K562 (cell line): ENCODE data around the gene FITM1. TPM values are rescaled to one million over a fixed set of nuclear protein-coding genes. Genes with fewer than 3 reads are reported as not detected.
A peak's percentile ranks its signal among the peaks of the same experiment; 100 is the strongest.

Source experiments
- BRD9 ChIP-seq: fragments of 450-650 bp; IDR thresholded peaks from 2 replicates; pipeline ENCODE4 v1.6.1; 2018; ENCODE audit warnings: low read depth; ENCODE audit not compliant: partially characterized antibody
- ETV6 ChIP-seq, 3 experiments: fragments of 150-350 bp in 1 of 3; sonication (generic) in 1 of 3; formaldehyde crosslinking in 1 of 3; IDR thresholded peaks; 2 replicates each; pipeline versions ENCODE4 v1.6.1 to v1.8.0; 2014 to 2022; ENCODE audit warnings: borderline replicate concordance in 2 of 3, low read depth in 2 of 3, antibody characterized with exemption in 1 of 3, low read length in 1 of 3, mild to moderate bottlenecking in 1 of 3, missing genetic modification reagents in 1 of 3
- FOXK1 ChIP-seq: sonication (generic); formaldehyde crosslinking; IDR thresholded peaks from 2 replicates; pipeline ENCODE4 v1.8.0; 2022; ENCODE audit warnings: missing genetic modification reagents, mild to moderate bottlenecking, borderline replicate concordance
- FOXK2 ChIP-seq, 2 experiments: fragments of 450-650 bp; IDR thresholded peaks in 1 of 2; conservative IDR thresholded peaks in 1 of 2; 2 replicates each; pipeline ENCODE4 v1.6.1; 2016; ENCODE audit warnings: low read depth in 2 of 2, mild to moderate bottlenecking in 1 of 2
- FOXO4 ChIP-seq: fragments of 450-650 bp; formaldehyde crosslinking; IDR thresholded peaks from 2 replicates; pipeline ENCODE4 v1.4.0; 2020; ENCODE audit warnings: mild to moderate bottlenecking, moderate library complexity
- HNRNPK ChIP-seq: fragments of 200-400 bp; formaldehyde crosslinking; IDR thresholded peaks from one replicate; pipeline ENCODE4 v1.6.1; 2018; ENCODE audit warnings: mild to moderate bottlenecking, low read depth, low read length; ENCODE audit not compliant: poor library complexity, severe bottlenecking
- ILF3 ChIP-seq: fragments of 450-650 bp; IDR thresholded peaks from 2 replicates; pipeline ENCODE4 v1.6.1; 2018; ENCODE audit warnings: antibody characterized with exemption, mild to moderate bottlenecking, moderate library complexity, borderline replicate concordance
- KDM2B ChIP-seq: fragments of 250-450 bp; sonication (Bioruptor Pico); IDR thresholded peaks from 2 replicates; pipeline ENCODE4 v1.8.0; 2021; ENCODE audit warnings: mild to moderate bottlenecking, moderate library complexity
- NFE2 ChIP-seq: IDR thresholded peaks from 2 replicates; pipeline ENCODE4 v1.6.1; 2014; ENCODE audit warnings: antibody characterized with exemption, low read depth
- POLR3A ChIP-seq: IDR thresholded peaks from 2 replicates; pipeline ENCODE4 v1.6.1; 2011; ENCODE audit warnings: borderline replicate concordance, mild to moderate bottlenecking, moderate library complexity; ENCODE audit not compliant: insufficient read length, insufficient read depth; ENCODE audit errors: extremely low read depth
- RHOXF2B ChIP-seq: fragments of 250-450 bp; sonication (Bioruptor Pico); conservative IDR thresholded peaks from 2 replicates; pipeline ENCODE4 v1.5.1; 2021
- SIX5 ChIP-seq, 2 experiments: IDR thresholded peaks; 2 replicates each; pipeline ENCODE4 v1.6.1; 2011; ENCODE audit warnings: low read length in 2 of 2, borderline replicate concordance in 1 of 2, low read depth in 1 of 2, mild to moderate bottlenecking in 1 of 2, moderate library complexity in 1 of 2; ENCODE audit not compliant: insufficient read depth in 1 of 2
- SP2 ChIP-seq: IDR thresholded peaks from 2 replicates; pipeline ENCODE4 v1.6.1; 2011; ENCODE audit warnings: mild to moderate bottlenecking, low read depth, low read length, moderate library complexity; ENCODE audit not compliant: poor library complexity, severe bottlenecking; ENCODE audit errors: extremely low read depth
- TCFL5 ChIP-seq: fragments of 250-450 bp; sonication (Bioruptor Pico); conservative IDR thresholded peaks from 2 replicates; pipeline ENCODE4 v1.6.1; 2021; ENCODE audit warnings: mild to moderate bottlenecking, moderate library complexity, matching md5 sums
- ZBTB26 ChIP-seq: fragments of 450-650 bp; formaldehyde crosslinking; IDR thresholded peaks from 2 replicates; pipeline ENCODE4 v1.4.0; 2022; ENCODE audit warnings: missing genetic modification characterization
- ZEB2 ChIP-seq: fragments of 450-650 bp; IDR thresholded peaks from 2 replicates; pipeline ENCODE4 v1.6.1; 2016
- ZNF143 ChIP-seq: sonication (generic); formaldehyde crosslinking; IDR thresholded peaks from 2 replicates; pipeline ENCODE4 v1.9.0; 2022; ENCODE audit warnings: mild to moderate bottlenecking, missing genetic modification reagents
- ZNF583 ChIP-seq: fragments of 250-450 bp; sonication (Bioruptor Pico); IDR thresholded peaks from 2 replicates; pipeline ENCODE4 v1.4.0; 2020
- ZNF76 ChIP-seq: fragments of 250-450 bp; sonication (Bioruptor Pico); IDR thresholded peaks from 2 replicates; pipeline ENCODE4 v1.4.0; 2020; ENCODE audit warnings: mild to moderate bottlenecking, moderate library complexity, borderline replicate concordance
- ZNF764 ChIP-seq: fragments of 250-450 bp; sonication (Bioruptor Pico); IDR thresholded peaks from 2 replicates; pipeline ENCODE4 v1.4.0; 2020; ENCODE audit warnings: low read depth, mild to moderate bottlenecking, moderate library complexity
- ZNF79 ChIP-seq: fragments of 250-450 bp; sonication (Bioruptor Pico); IDR thresholded peaks from 2 replicates; pipeline ENCODE4 v1.4.0; 2020; ENCODE audit warnings: low read depth, mild to moderate bottlenecking, moderate library complexity
- polyA plus RNA-seq, 8 experiments: library from polyadenylated mRNA; depleted of rRNA in 4 of 8; stranded (reverse) in 5 of 8; unstranded in 3 of 8; fragments of >200 nt; fragmentation: Nextera tagmentation in 2 of 8; fragmentation: Illumina TruSeq in 1 of 8; extraction: Ambion mirVana in 2 of 8; extraction: Trizol in 1 of 8; gene quantifications; 2 replicates each; pipeline versions ENCODE4 v1.2.1 to v1.2.3, GENCODE V29; 2011 to 2014; ENCODE audit warnings: inconsistent platforms in 1 of 8, missing spikeins in 1 of 8
- total RNA-seq, 7 experiments: library from RNA; depleted of rRNA in 6 of 7; stranded (reverse); fragments of >200 nt in 6 of 7; fragmentation: Illumina TruSeq in 2 of 7; extraction: Trizol in 2 of 7; gene quantifications; 2 replicates each; pipeline versions ENCODE4 v1.2.1 to v1.2.3, GENCODE V29; 2011 to 2021; ENCODE audit warnings: low replicate concordance in 1 of 7
- TF ChIP-seq, protein P1 (sequence below), 2 experiments: fragments of 450-650 bp; IDR thresholded peaks; 2 replicates each; pipeline ENCODE4 v1.6.1; 2016
- TF ChIP-seq, protein P2 (sequence below): fragments of 250-450 bp; sonication (Bioruptor Pico); IDR thresholded peaks from 2 replicates; pipeline ENCODE4 v1.9.0; 2021; ENCODE audit warnings: mild to moderate bottlenecking

FITM1 gene
- total and polyA plus RNA-seq, 9 of the 15 experiments (the other 6 are each of a cell fraction or from before 2014, with no cell fraction given): 0.09 to 0.20 TPM; not detected in 7

DNA sequence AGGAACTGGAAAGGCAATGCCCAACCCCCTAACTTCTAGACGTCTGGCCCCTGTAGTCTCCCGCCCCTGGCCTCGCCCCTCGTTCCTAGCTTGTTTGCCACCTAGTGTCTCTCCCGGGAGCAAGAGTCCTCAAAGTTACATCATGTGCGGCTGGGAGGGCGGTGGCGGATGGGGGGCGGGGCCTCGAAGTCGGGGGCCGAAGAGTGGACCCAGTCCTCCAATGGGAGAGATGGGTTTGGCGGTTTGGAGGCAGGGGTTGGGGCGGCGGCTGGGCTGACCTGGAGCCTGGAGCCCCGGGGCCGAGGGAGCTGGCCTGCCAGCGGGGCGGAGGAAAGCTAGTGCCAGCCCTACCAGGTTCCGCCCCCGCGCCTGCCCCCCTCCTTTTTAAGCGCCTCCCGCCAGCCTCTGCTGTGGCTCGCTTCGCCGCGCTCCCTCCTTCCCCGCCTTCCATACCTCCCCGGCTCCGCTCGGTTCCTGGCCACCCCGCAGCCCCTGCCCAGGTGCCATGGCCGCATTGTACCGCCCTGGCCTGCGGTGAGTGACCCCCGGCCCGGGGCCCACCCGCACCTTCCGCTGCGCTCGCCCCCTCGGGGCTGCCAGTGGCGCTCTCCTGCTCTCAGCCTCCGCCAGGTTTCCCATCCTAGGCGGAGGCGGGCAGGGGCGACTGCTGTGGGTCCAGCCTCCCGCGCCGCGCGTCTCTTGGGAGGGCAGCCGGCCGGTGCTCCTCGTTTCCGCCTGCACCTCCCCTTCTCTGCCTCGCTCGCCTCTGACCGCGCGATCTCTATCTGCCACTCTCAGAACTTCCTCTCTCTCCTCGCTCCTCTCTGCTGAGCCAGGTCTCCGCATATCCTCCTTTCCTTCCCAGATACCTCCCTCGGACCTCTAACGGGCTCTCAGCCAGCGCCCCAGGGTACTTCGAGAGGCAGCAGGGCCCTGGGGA is 36.3 kb upstream of the FITM1 start, which contains the start of gene PCK2 (continued):
- TF ChIP-seq, protein P1, sequence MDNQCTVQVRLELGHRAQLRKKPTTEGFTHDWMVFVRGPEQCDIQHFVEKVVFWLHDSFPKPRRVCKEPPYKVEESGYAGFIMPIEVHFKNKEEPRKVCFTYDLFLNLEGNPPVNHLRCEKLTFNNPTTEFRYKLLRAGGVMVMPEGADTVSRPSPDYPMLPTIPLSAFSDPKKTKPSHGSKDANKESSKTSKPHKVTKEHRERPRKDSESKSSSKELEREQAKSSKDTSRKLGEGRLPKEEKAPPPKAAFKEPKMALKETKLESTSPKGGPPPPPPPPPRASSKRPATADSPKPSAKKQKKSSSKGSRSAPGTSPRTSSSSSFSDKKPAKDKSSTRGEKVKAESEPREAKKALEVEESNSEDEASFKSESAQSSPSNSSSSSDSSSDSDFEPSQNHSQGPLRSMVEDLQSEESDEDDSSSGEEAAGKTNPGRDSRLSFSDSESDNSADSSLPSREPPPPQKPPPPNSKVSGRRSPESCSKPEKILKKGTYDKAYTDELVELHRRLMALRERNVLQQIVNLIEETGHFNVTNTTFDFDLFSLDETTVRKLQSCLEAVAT (IDR thresholded peaks at IDR 0.05): peak in 1 of 2 experiments; percentile 75; a peak in 2 of 4 replicates
- TF ChIP-seq NFE2 (no peak), BRD9 (peak; percentile 18), ZNF143 (CRISPR knock-in tag) (no peak), ZBTB26 (CRISPR knock-in tag) (no peak), FOXK1 (CRISPR knock-in tag) (no peak), SIX5 (IDR thresholded peaks at IDR 0.05; ENCODE audit: borderline replicate concordance in 1 of 2, insufficient read depth in 1 of 2, low read depth in 1 of 2, low read length in 2 of 2) (no peak), POLR3A (no peak), ETV6 (IDR thresholded peaks at IDR 0.05; ENCODE audit: borderline replicate concordance in 1 of 2, low read depth in 2 of 2, low read length in 1 of 2) (no peak), ETV6 (CRISPR knock-in tag; IDR thresholded peaks at IDR 0.05; ENCODE audit: borderline replicate concordance) (no peak), RHOXF2B (CRISPR knock-in tag) (no peak), SP2 (no peak), FOXO4 (CRISPR knock-in tag) (no peak), FOXK2 (conservative IDR thresholded peaks at IDR 0.05 in 1 of 2, IDR thresholded peaks at IDR 0.05 in 1 of 2; ENCODE audit: low read depth in 2 of 2) (no peak), ZNF764 (CRISPR knock-in tag) (no peak), TCFL5 (CRISPR knock-in tag) (no peak), ZEB2 (no peak), ILF3 (no peak), KDM2B (CRISPR knock-in tag) (no peak; the same call in 1 of the 2 replicates), HNRNPK (no peak), ZNF583 (CRISPR knock-in tag) (no peak), ZNF79 (CRISPR knock-in tag) (no peak), ZNF76 (CRISPR knock-in tag) (no peak)
- TF ChIP-seq, protein P2, sequence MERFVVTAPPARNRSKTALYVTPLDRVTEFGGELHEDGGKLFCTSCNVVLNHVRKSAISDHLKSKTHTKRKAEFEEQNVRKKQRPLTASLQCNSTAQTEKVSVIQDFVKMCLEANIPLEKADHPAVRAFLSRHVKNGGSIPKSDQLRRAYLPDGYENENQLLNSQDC: no peak
